AG10803 (cell line): ENCODE measurements around the gene ARHGAP26.

Experiments
- DNase-seq: peaks from one replicate; pipeline ENCODE4 v3.0.0; 2010; ENCODE audit warnings: low read depth
- H3K4me3 ChIP-seq: 2 replicates; pipeline ENCODE4 v1.5.1; 2011; ENCODE audit warnings: mild to moderate bottlenecking, low read length, control low read depth
- CTCF ChIP-seq: conservative IDR thresholded peaks from 2 replicates; pipeline ENCODE4 v1.5.1; 2011; ENCODE audit warnings: mild to moderate bottlenecking, low read length, control low read depth, inconsistent platforms

The ARHGAP26 gene

DNA sequence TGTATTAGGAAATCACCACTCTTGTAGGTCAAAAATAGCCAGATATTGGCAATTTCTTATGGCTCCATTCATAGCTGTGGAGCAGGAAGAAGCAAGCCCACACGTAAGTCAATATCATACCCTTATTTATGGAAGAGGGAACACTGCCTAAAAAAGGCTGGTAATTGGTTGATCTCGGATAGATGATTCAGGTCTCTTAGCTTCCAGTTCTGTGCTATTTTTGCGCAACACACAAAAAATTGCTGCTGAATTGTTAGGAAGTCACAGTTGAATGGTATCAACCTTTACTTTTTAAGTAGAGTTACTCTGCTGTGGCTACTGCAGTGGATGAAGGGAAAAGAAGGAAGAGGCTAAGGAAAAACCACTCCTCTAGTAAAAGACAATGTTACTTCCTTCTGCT, 168.8 kb downstream of the ARHGAP26 start:
- DNase-seq: no peak
- no peak for TF ChIP-seq CTCF
- H3K4me3 ChIP-seq: no peak overlapping the region

- H3K4me3 ChIP-seq: no peak overlapping the region
- no peak for TF ChIP-seq CTCF
- no peak for DNase-seq
Observed at GRCh38 chr5:142939884-142940283, 169.7 kb downstream of the ARHGAP26 start.

DNA sequence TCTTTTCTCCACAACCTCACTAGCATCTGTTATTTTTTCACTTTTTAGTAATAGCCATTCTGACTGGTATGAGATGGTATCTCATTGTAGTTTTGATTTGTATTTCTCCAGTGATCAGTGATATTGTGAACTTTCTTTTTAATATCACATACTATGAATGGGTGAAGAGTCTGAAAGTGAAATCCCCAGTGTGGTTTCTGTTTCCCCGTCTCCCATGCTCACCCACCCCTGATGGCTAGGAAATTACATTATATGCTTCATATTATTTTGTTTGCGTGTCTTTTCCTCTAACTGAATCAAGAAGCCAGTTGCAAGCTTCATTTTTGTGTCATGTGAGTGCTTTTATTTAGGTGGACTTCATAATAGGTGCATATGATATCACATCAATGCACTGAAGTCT, 171.1 kb downstream of the ARHGAP26 start:
- no peak for DNase-seq
- no peak for TF ChIP-seq CTCF
- H3K4me3 ChIP-seq: no peak overlapping the region

GRCh38 chr5:142942901-142943300, 172.7 kb downstream of the ARHGAP26 start:
- H3K4me3 ChIP-seq: no peak overlapping the region
- no peak for TF ChIP-seq CTCF
- DNase-seq: no peak

DNA sequence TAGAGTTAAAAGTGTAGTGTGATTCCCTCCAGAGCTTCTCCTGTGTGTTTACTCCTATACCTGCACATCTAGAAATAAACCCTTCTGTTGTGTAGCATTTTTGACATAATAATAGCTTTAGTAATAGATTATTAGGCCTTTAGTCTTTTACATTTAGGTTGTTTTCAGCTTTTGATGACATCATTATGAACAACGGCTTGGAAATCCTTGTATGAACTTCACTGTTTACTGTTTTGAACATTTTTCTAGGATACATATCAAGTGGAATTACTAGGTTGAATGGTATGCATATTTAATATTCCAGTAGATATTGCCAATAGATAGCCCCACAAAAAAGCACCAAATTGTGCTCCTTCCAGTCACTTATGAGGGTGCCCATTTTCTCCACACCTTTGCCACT, 174.0 kb downstream of the ARHGAP26 start:
- no peak overlapping the region for H3K4me3 ChIP-seq
- TF ChIP-seq CTCF: no peak
- DNase-seq: peak; percentile 30

- no peak overlapping the region for H3K4me3 ChIP-seq
- TF ChIP-seq CTCF: no peak
- DNase-seq: no peak
Observed at GRCh38 chr5:142945321-142945720, 175.1 kb downstream of the ARHGAP26 start.

DNA sequence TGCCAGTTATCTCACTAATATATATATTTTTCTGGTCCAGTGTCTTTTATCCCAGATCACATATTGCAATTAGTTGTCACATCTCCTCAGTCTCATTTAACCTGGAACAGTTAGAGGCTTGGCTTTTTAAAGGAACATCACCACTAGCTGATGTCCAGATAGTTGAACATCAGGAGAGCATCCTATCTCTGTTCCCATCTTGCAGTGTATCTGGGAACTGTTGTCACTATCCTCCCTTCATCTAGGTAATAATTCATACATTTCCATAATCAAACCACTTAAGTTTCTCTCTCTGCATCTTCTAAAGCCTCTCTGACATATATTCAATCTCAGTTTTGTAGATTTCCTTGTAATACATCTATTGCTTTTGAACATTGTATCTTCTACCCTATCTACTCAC, 175.7 kb downstream of the ARHGAP26 start:
- no peak overlapping the region for H3K4me3 ChIP-seq
- TF ChIP-seq CTCF: no peak
- DNase-seq: no peak
